HepG2 (cell line): ENCODE data around the gene PKNOX2. TPM values are rescaled to one million over a fixed set of nuclear protein-coding genes. Genes with fewer than 3 reads are reported as not detected.

Experiments
- ATAC-seq: fragments of 200-7000 bp; cut with Tn5 transposase; 3 replicates; pipeline ENCODE4 v1.9.1; 2020; ENCODE audit warnings: mild to moderate bottlenecking, moderate library complexity
- BruUV-seq: library from RNA; stranded (reverse); fragments of 400-500 nt; replicated peaks from 2 replicates; lab custom pipeline; 2021; lab: Mats Ljungman, UMichigan
- CTCF ChIA-PET: fragments of 300-600 bp; formaldehyde crosslinking; extraction: SDS; loops from one replicate; lab custom pipeline; 2021; ENCODE audit warnings: low total read pairs, inconsistent platforms, low intra/inter-chr PET ratio; lab: Yijun Ruan, JAX
- POLR2A ChIA-PET: fragments of 350-600 bp; sonication (Branson Sonifier 250); formaldehyde crosslinking; loops from one replicate; lab custom pipeline; 2020; ENCODE audit warnings: antibody characterized with exemption, inconsistent platforms; lab: Yijun Ruan, JAX
- DNase-seq: peaks from one replicate; pipeline ENCODE4 v3.0.0-alpha.2; 2015; ENCODE audit warnings: low spot score
- FAIRE-seq: peaks from 3 replicates; lab custom pipeline; 2011; peaks lifted over from hg19 to GRCh38; lab: Jason Lieb, UNC
- H2AFZ ChIP-seq: one replicate; pipeline ENCODE4 v1.6.1; 2011; ENCODE audit warnings: low read length, inconsistent platforms
- H3K27ac ChIP-seq: fragments of 300-600 bp; 3 replicates; pipeline ENCODE4 v1.8.0; 2011; ENCODE audit warnings: mixed run types, mild to moderate bottlenecking, mixed read lengths, low read length, inconsistent platforms; ENCODE audit not compliant: insufficient read depth; ENCODE audit errors: extremely low read length
- H3K27me3 ChIP-seq, 2 experiments: fragments of 200-600 bp in 1 of 2; 2 replicates in 1 of 2; 3 replicates in 1 of 2; pipeline versions ENCODE4 v1.6.0 to v1.8.0; 2011; ENCODE audit warnings: low read length in 2 of 2, mild to moderate bottlenecking in 2 of 2, moderate library complexity in 2 of 2, inconsistent platforms in 1 of 2; ENCODE audit not compliant: insufficient read depth in 2 of 2, control insufficient read depth in 1 of 2
- H3K36me3 ChIP-seq, 2 experiments: fragments of 200-600 bp in 1 of 2; replicated peaks in 1 of 2; 2 replicates in 1 of 2; 3 replicates in 1 of 2; pipeline versions ENCODE4 v1.5.1 to v1.8.0; 2011; ENCODE audit warnings: low read length in 2 of 2, inconsistent platforms in 1 of 2; ENCODE audit not compliant: insufficient read depth in 2 of 2, control insufficient read depth in 1 of 2
- H3K4me1 ChIP-seq: 2 replicates; pipeline ENCODE4 v1.5.1; 2012; ENCODE audit warnings: low read length, inconsistent platforms; ENCODE audit not compliant: insufficient read depth
- H3K4me2 ChIP-seq: 2 replicates; pipeline ENCODE4 v1.6.0; 2011; ENCODE audit warnings: low read depth, low read length, inconsistent platforms
- H3K4me3 ChIP-seq, 3 experiments: fragments of 200-600 bp in 1 of 3; sonication (generic), shearing (Covaris generic) in 1 of 3; replicated peaks in 1 of 3; 2 replicates each; pipeline ENCODE4 v1.5.1; 2011 to 2016; ENCODE audit warnings: low read length in 3 of 3, inconsistent platforms in 2 of 3, low read depth in 2 of 3, mild to moderate bottlenecking in 2 of 3, control low read depth in 1 of 3, mixed read lengths in 1 of 3; ENCODE audit not compliant: insufficient read depth in 1 of 3
- H3K79me2 ChIP-seq: one replicate; pipeline ENCODE4 v1.6.1; 2011; ENCODE audit warnings: low read length, inconsistent platforms; ENCODE audit not compliant: insufficient read depth
- H3K9ac ChIP-seq: 2 replicates; pipeline ENCODE4 v1.6.0; 2011; ENCODE audit warnings: mild to moderate bottlenecking, low read depth, low read length, inconsistent platforms; ENCODE audit not compliant: insufficient read depth
- H3K9me3 ChIP-seq: 2 replicates; pipeline ENCODE4 v1.5.1; 2012; ENCODE audit warnings: mild to moderate bottlenecking, low read length
- H4K20me1 ChIP-seq: 2 replicates; pipeline ENCODE4 v1.6.0; 2011; ENCODE audit warnings: inconsistent platforms, mild to moderate bottlenecking, low read length, moderate library complexity; ENCODE audit not compliant: insufficient read depth
- ARHGAP35 ChIP-seq: sonication (generic); formaldehyde crosslinking; IDR thresholded peaks from 2 replicates; pipeline ENCODE4 v1.9.0; 2022; ENCODE audit warnings: mild to moderate bottlenecking, inconsistent platforms, moderate library complexity, missing genetic modification reagents, borderline replicate concordance
- ATRX ChIP-seq: sonication (generic); formaldehyde crosslinking; IDR thresholded peaks from 2 replicates; pipeline ENCODE4 v1.4.0; 2020; ENCODE audit warnings: missing genetic modification reagents, borderline replicate concordance
- CENPT ChIP-seq: sonication (generic); formaldehyde crosslinking; IDR thresholded peaks from 2 replicates; pipeline ENCODE4 v1.8.0; 2022; ENCODE audit warnings: low read depth, mild to moderate bottlenecking, moderate library complexity, missing genetic modification reagents
- ELF1 ChIP-seq: sonication (generic); formaldehyde crosslinking; IDR thresholded peaks from 2 replicates; pipeline ENCODE4 v1.4.0; 2020; ENCODE audit warnings: missing genetic modification reagents
- HMG20A ChIP-seq: IDR thresholded peaks from 2 replicates; pipeline ENCODE4 v1.6.1; 2016; ENCODE audit warnings: borderline replicate concordance
- MTA1 ChIP-seq: sonication (generic); formaldehyde crosslinking; IDR thresholded peaks from 2 replicates; pipeline ENCODE4 v1.4.0; 2020; ENCODE audit warnings: missing genetic modification reagents, mild to moderate bottlenecking, borderline replicate concordance
- ONECUT2 ChIP-seq: sonication (generic); formaldehyde crosslinking; IDR thresholded peaks from 2 replicates; pipeline ENCODE4 v1.4.0; 2020; ENCODE audit warnings: missing genetic modification reagents
- POGZ ChIP-seq: sonication (generic); formaldehyde crosslinking; IDR thresholded peaks from 2 replicates; pipeline ENCODE4 v1.4.0; 2020; ENCODE audit warnings: mild to moderate bottlenecking, missing genetic modification reagents
- SIX4 ChIP-seq: sonication (generic); formaldehyde crosslinking; IDR thresholded peaks from 2 replicates; pipeline ENCODE4 v1.4.0; 2020; ENCODE audit warnings: missing genetic modification reagents
- ZBTB42 ChIP-seq: sonication (generic); formaldehyde crosslinking; IDR thresholded peaks from 2 replicates; pipeline ENCODE4 v1.5.0; 2020; ENCODE audit warnings: mild to moderate bottlenecking, missing genetic modification reagents
- ZNF143 ChIP-seq: sonication (generic); formaldehyde crosslinking; IDR thresholded peaks from 2 replicates; pipeline ENCODE4 v1.4.0; 2020; ENCODE audit warnings: missing genetic modification reagents
- ZNF773 ChIP-seq: sonication (generic); formaldehyde crosslinking; IDR thresholded peaks from 2 replicates; pipeline ENCODE4 v1.4.0; 2020; ENCODE audit warnings: missing genetic modification reagents, borderline replicate concordance
- ZNF878 ChIP-seq: sonication (generic); formaldehyde crosslinking; IDR thresholded peaks from 2 replicates; pipeline ENCODE4 v1.8.1; 2023; ENCODE audit warnings: mild to moderate bottlenecking, missing genetic modification reagents, moderate library complexity
- WGBS: methylation state at CpG from one replicate; pipeline ENCODE4 v1.1.6; 2017; ENCODE audit warnings: low lambda C conversion rate; 5-methylcytosine and 5-hydroxymethylcytosine counted together
- in situ Hi-C: cut with HindIII; loops from 2 replicates; pipeline ENCODE4 v1.10.0; 2017; ENCODE audit warnings: low pct_unique_long_range_greater_than_20kb; ENCODE audit not compliant: extremely low pct_ligation_motif_present
- intact Hi-C: fragments of 100-400 bp; cut with micrococcal nuclease; formaldehyde crosslinking; loops from one replicate; pipeline ENCODE4 v1.10.0; 2022; ENCODE audit not compliant: unreplicated experiment
- polyA plus RNA-seq, 8 experiments: library from polyadenylated mRNA; depleted of rRNA in 3 of 8; stranded (reverse) in 7 of 8; unstranded in 1 of 8; fragments of >200 nt; fragmentation: Illumina TruSeq in 4 of 8; extraction: Trizol in 4 of 8; gene quantifications; 2 replicates each; pipeline versions ENCODE4 v1.2.1 to v1.2.3, GENCODE V29; 2011 to 2016; ENCODE audit warnings: low read depth in 4 of 8, missing spikeins in 1 of 8, mixed read lengths in 1 of 8; ENCODE audit not compliant: insufficient read depth in 1 of 8
- total RNA-seq, 5 experiments: library from RNA; depleted of rRNA; stranded (reverse); fragments of >200 nt; fragmentation: Illumina TruSeq; extraction: Trizol; gene quantifications; 2 replicates each; pipeline ENCODE4 v1.2.3, GENCODE V29; 2016; ENCODE audit warnings: low read depth in 1 of 5
- TF ChIP-seq, protein P1 (sequence below): fragments of 450-650 bp; IDR thresholded peaks from 2 replicates; pipeline ENCODE4 v1.6.1; 2017
- TF ChIP-seq, protein P2 (sequence below): sonication (generic); formaldehyde crosslinking; IDR thresholded peaks from 2 replicates; pipeline ENCODE4 v1.4.0; 2020; ENCODE audit warnings: missing genetic modification reagents, mild to moderate bottlenecking, borderline replicate concordance

Gene PKNOX2
- total and polyA plus RNA-seq, 2 of the 13 experiments (the other 11 are each of a cell fraction or from before 2014, with no cell fraction given) = not detected

DNA sequence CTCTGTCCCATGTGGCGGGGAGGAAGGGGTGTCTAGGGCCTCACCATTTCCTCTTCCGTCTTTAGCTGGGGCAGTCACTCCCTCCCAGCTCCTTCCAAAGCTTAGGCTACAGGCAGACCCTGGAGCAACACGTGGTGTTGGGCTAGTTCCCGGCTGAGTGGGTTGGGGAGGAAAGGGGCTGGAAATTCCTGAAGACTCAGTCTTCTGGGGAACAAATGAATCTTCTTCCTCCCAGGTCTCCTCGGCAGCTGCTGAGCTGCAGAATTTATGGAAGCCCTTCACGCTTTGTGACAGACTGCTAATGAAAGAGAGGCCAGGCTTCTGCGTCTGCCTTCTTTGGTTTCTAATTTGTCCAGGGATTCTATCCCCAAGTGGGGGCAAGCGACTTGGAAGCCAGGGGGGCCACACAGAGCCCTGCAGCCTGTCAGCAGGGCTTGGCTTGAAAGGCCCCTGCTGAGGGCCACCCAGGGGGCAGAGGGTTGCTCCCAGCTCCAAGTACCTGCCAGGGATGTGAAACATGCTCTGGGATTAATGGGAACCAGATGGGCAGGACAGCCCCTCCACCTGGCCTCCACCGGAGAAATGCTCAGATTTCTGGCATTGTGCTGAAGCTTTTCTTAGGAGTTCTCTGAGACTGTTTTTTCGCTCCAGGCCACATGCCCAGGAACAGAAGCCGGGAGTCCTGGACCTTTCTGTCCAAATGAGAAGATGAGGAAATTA, 123.1 kb downstream of the PKNOX2 start (continued):
- TF ChIP-seq ONECUT2 (CRISPR knock-in tag) (no peak), POGZ (CRISPR knock-in tag) (no peak), ZNF878 (CRISPR knock-in tag) (no peak), SIX4 (CRISPR knock-in tag) (no peak)
- TF ChIP-seq, all 625 proteins: peak for 0

DNA sequence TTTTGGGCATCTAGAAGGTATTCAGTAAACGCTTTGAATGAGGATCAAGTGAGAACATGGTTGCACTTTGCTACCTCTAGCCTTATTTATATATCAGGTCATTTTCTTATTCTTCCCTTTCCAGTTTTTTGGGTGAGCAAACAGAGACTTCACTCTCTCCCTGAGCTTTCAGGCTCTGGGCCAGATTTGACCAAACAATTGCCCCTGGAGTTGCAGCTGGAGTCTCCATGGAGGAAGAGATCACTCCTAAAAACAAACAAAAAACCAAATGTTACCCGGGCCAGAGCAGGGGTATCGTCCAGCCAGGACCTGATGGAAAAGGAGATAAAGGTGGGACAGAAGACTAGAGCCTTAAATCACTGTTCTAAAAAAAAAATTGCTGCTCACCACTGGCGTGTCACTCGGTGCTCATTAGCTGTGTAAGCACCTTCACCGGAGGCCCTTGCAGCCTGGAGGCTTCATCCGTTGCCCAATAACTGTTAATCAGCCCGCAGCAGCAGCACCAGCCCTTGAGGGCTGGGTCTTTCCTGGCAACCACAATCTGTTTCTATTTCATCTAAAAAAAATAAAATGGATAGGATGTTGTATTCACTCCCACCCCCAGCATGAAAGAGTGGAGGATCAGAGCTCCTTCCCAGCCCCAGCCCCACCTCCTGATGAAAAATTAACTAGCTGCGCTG, 125.0 kb downstream of the PKNOX2 start:
- FAIRE-seq (no peak), DNase-seq (no peak), ATAC-seq (no peak)
- POLR2A ChIA-PET = no interaction called here
- BruUV-seq = no TSS peak
- WGBS = 11% methylated on average over 7 of the region's 9 CpGs
- intact Hi-C loops (no loop called here), in situ Hi-C loops (no loop called here)
- Histone ChIP-seq H3K27ac (no peak overlapping the region), H3K27me3 (peaks cover 2 to 38% of the 10 kb centered on the region in 2 experiments; a peak in 4 of 5 replicates), H3K4me1 (peaks cover 20% of the 10 kb centered on the region), H3K36me3 (no peaks in the 10 kb centered on the region), H3K9me3 (no peaks in the 10 kb centered on the region), H3K79me2 (no peaks in the 10 kb centered on the region), H3K4me2 (no peak overlapping the region), H3K4me3 (no peak overlapping the region), H4K20me1 (no peaks in the 10 kb centered on the region), H3K9ac (no peak overlapping the region), H2AFZ (no peak overlapping the region)
- CTCF ChIA-PET = no interaction called here
- TF ChIP-seq HMG20A (CRISPR knock-in tag) = no peak
- TF ChIP-seq, protein P1, sequence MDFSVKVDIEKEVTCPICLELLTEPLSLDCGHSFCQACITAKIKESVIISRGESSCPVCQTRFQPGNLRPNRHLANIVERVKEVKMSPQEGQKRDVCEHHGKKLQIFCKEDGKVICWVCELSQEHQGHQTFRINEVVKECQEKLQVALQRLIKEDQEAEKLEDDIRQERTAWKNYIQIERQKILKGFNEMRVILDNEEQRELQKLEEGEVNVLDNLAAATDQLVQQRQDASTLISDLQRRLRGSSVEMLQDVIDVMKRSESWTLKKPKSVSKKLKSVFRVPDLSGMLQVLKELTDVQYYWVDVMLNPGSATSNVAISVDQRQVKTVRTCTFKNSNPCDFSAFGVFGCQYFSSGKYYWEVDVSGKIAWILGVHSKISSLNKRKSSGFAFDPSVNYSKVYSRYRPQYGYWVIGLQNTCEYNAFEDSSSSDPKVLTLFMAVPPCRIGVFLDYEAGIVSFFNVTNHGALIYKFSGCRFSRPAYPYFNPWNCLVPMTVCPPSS = no peak
- TF ChIP-seq ZNF773 (CRISPR knock-in tag) = no peak
- no peak for TF ChIP-seq CENPT
- no peak for TF ChIP-seq MTA1 (CRISPR knock-in tag)
- TF ChIP-seq, protein P2, sequence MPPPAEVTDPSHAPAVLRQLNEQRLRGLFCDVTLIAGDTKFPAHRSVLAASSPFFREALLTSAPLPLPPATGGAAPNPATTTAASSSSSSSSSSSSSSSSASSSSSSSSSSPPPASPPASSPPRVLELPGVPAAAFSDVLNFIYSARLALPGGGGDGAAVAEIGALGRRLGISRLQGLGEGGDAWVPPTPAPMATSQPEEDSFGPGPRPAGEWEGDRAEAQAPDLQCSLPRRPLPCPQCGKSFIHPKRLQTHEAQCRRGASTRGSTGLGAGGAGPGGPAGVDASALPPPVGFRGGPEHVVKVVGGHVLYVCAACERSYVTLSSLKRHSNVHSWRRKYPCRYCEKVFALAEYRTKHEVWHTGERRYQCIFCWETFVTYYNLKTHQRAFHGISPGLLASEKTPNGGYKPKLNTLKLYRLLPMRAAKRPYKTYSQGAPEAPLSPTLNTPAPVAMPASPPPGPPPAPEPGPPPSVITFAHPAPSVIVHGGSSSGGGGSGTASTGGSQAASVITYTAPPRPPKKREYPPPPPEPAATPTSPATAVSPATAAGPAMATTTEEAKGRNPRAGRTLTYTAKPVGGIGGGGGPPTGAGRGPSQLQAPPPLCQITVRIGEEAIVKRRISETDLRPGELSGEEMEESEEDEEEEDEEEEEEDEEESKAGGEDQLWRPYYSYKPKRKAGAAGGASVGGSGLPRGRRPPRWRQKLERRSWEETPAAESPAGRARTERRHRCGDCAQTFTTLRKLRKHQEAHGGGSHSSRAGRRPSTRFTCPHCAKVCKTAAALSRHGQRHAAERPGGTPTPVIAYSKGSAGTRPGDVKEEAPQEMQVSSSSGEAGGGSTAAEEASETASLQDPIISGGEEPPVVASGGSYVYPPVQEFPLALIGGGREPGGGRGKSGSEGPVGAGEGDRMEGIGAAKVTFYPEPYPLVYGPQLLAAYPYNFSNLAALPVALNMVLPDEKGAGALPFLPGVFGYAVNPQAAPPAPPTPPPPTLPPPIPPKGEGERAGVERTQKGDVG = no peak
- TF ChIP-seq ZBTB42 = no peak
- TF ChIP-seq ARHGAP35 (CRISPR knock-in tag) = no peak
- TF ChIP-seq ATRX (CRISPR knock-in tag) = no peak
- TF ChIP-seq ELF1 = no peak
- TF ChIP-seq ZNF143 (CRISPR knock-in tag) = no peak
